ENCODE results near the gene HMX2.
"Not testable (repeated sequence)": the region's sequence is repeated elsewhere in the genome, so short reads cannot be mapped to it uniquely, and the experiment has no call there.

HMX2 gene

GRCh38 chr10:123153486-123154091 is 5.7 kb downstream of the HMX2 start:
- no peak for DNase-seq

- peak; percentile 97 to 98 for DNase-seq
Measured at GRCh38 chr10:123154092-123154710, 6.3 kb downstream of the HMX2 start, which contains the start of gene BUB3. Gene BUB3 (plus strand): TSS chr10:123154402. CDS start chr10:123154918, 516 bp downstream.

- DNase-seq, result no peak
Measured at GRCh38 chr10:123154711-123155505, 7.0 kb downstream of the HMX2 start.

- no peak for DNase-seq
Measured at GRCh38 chr10:123156078-123156477, 8.1 kb downstream of the HMX2 start.

GRCh38 chr10:123157210-123157609 is 9.3 kb downstream of the HMX2 start:
- DNase-seq, result no peak

GRCh38 chr10:123158682-123159081 is 10.7 kb downstream of the HMX2 start:
- DNase-seq, result no peak

GRCh38 chr10:123160311-123160980 is 12.5 kb downstream of the HMX2 start:
- no peak for DNase-seq

- DNase-seq, result no peak
Measured at GRCh38 chr10:123164319-123164718, 16.4 kb downstream of the HMX2 start.

- no peak for DNase-seq
Measured at GRCh38 chr10:123165445-123166072, 17.6 kb downstream of the HMX2 start.

- DNase-seq, result no peak
Measured at GRCh38 chr10:123166618-123167017, 18.7 kb downstream of the HMX2 start.

GRCh38 chr10:123170961-123171360 is 23.0 kb downstream of the HMX2 start:
- no peak for DNase-seq

GRCh38 chr10:123171616-123172015 is 23.7 kb downstream of the HMX2 start:
- DNase-seq, result not testable (repeated sequence)

- DNase-seq, result no peak
Measured at GRCh38 chr10:123175389-123176387, 27.8 kb downstream of the HMX2 start.

- not testable (repeated sequence) for DNase-seq
Measured at GRCh38 chr10:123178390-123178789, 30.5 kb downstream of the HMX2 start.

- no peak for DNase-seq
Measured at GRCh38 chr10:123180101-123181090, 32.5 kb downstream of the HMX2 start.

- DNase-seq, result no peak
Measured at GRCh38 chr10:123183724-123184123, 35.8 kb downstream of the HMX2 start.

- no peak for DNase-seq
Measured at GRCh38 chr10:123187781-123188180, 39.8 kb downstream of the HMX2 start.

GRCh38 chr10:123191886-123192285 is 44.0 kb downstream of the HMX2 start:
- DNase-seq, result no peak

- DNase-seq, result no peak
Measured at GRCh38 chr10:123194056-123194455, 46.1 kb downstream of the HMX2 start.

Measured in cerebellar nuclear complex (tissue), 1 donor.